Measurements from ENCODE around the gene PTPRM. TPM values are rescaled to one million over a fixed set of nuclear protein-coding genes. Genes with fewer than 3 reads are reported as not detected.

Gene PTPRM
- polyA plus RNA-seq, 1 donor (not counting 4 experiments of a cell fraction or from before 2014, with no cell fraction given): 54.5 TPM

GRCh38 chr18:7850446-7850845 lies 283.3 kb downstream of the PTPRM start:
- FAIRE-seq: no peak
- no peaks in the 10 kb centered on the region for H3K4me1 ChIP-seq (ENCODE audit: control insufficient read depth, extremely low read depth, insufficient read depth, low read length)

DNA sequence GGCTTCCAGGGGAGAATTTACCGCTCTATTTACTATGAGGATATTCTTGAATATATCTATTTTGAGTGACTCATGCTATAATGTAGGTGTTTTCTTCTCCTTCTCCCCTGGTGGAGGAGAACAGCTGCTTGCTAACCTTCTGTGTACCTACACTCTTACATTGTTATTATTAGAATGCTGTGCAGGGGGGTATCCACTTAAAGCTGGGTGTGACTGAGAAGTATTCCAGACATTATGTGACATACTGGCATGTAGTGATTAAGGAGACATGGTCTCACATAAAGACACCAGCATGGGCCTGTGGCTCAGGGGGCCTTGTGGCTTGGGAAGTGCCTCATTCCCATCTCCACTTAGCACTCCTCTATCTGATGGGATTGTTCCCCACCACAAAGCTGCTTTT lies 287.9 kb downstream of the PTPRM start:
- H3K4me2 ChIP-seq (ENCODE audit: control insufficient read depth, extremely low read depth, insufficient read depth, low read depth, low read length): no peak overlapping the region
- no peak for TF ChIP-seq CTCF (optimal IDR thresholded peaks at IDR 0.05 in 1 of 3, IDR thresholded peaks at IDR 0.05 in 1 of 3, conservative IDR thresholded peaks at IDR 0.05 in 1 of 3; ENCODE audit: extremely low read depth in 1 of 3, insufficient read depth in 2 of 3, low read length in 3 of 3)
- TF ChIP-seq EZH2 (IDR thresholded peaks at IDR 0.05; ENCODE audit: low read length): no peak

More at GRCh38 chr18:7850446-7850845, 283.3 kb downstream of the PTPRM start:
- H3K9me3 ChIP-seq (ENCODE audit: control insufficient read depth, low read depth, low read length): no peaks in the 10 kb centered on the region
- no peak overlapping the region for H3K9ac ChIP-seq (ENCODE audit: control insufficient read depth, extremely low read depth, insufficient read depth, low read length)
- DNase-seq (ENCODE audit: low read depth, low spot score): no peak
- no peaks in the 10 kb centered on the region for H3K27me3 ChIP-seq (ENCODE audit: control insufficient read depth, extremely low read depth, insufficient read depth, low read length)
- H3K36me3 ChIP-seq (ENCODE audit: control insufficient read depth in 2 of 2, extremely low read depth in 1 of 2, insufficient read depth in 2 of 2, low read length in 2 of 2): no peaks in the 10 kb centered on the region
- no peak overlapping the region for H3K4me2 ChIP-seq (ENCODE audit: control insufficient read depth, extremely low read depth, insufficient read depth, low read depth, low read length)
- H3K4me3 ChIP-seq (ENCODE audit: control insufficient read depth in 2 of 3, extremely low read depth in 1 of 3, insufficient read depth in 2 of 3, low read depth in 1 of 3, low read length in 3 of 3): no peak overlapping the region
- dilution Hi-C loops (cut with MboI; ENCODE audit: extremely low pct_ligation_motif_present, low sequenced_read_pairs): no loop called here
- no peaks in the 10 kb centered on the region for H3K9me1 ChIP-seq (ENCODE audit: control insufficient read depth, extremely low read depth, insufficient read depth, low read length)
- no peak overlapping the region for H2AFZ ChIP-seq (ENCODE audit: control insufficient read depth, low read length)
- TF ChIP-seq EZH2 (IDR thresholded peaks at IDR 0.05; ENCODE audit: low read length): no peak
- no peak for TF ChIP-seq CTCF (optimal IDR thresholded peaks at IDR 0.05 in 1 of 3, IDR thresholded peaks at IDR 0.05 in 1 of 3, conservative IDR thresholded peaks at IDR 0.05 in 1 of 3; ENCODE audit: extremely low read depth in 1 of 3, insufficient read depth in 2 of 3, low read length in 3 of 3)
- H3K79me2 ChIP-seq (ENCODE audit: control insufficient read depth, insufficient read depth, low read length): no peaks in the 10 kb centered on the region
- no peaks in the 10 kb centered on the region for H4K20me1 ChIP-seq (ENCODE audit: control insufficient read depth, extremely low read depth, insufficient read depth, low read length)
- H3K27ac ChIP-seq (ENCODE audit: control insufficient read depth, insufficient read depth, low read length): no peak overlapping the region

More for the DNA sequence above, 287.9 kb downstream of the PTPRM start:
- Histone ChIP-seq H3K36me3 (ENCODE audit: control insufficient read depth in 2 of 2, extremely low read depth in 1 of 2, insufficient read depth in 2 of 2, low read length in 2 of 2) (no peaks in the 10 kb centered on the region), H2AFZ (ENCODE audit: control insufficient read depth, low read length) (no peak overlapping the region), H3K4me3 (ENCODE audit: control insufficient read depth in 2 of 3, extremely low read depth in 1 of 3, insufficient read depth in 2 of 3, low read depth in 1 of 3, low read length in 3 of 3) (no peak overlapping the region), H3K79me2 (ENCODE audit: control insufficient read depth, insufficient read depth, low read length) (no peaks in the 10 kb centered on the region), H4K20me1 (ENCODE audit: control insufficient read depth, extremely low read depth, insufficient read depth, low read length) (no peaks in the 10 kb centered on the region), H3K27ac (ENCODE audit: control insufficient read depth, insufficient read depth, low read length) (no peak overlapping the region), H3K9ac (ENCODE audit: control insufficient read depth, extremely low read depth, insufficient read depth, low read length) (no peak overlapping the region), H3K27me3 (ENCODE audit: control insufficient read depth, extremely low read depth, insufficient read depth, low read length) (no peaks in the 10 kb centered on the region), H3K9me1 (ENCODE audit: control insufficient read depth, extremely low read depth, insufficient read depth, low read length) (no peaks in the 10 kb centered on the region), H3K9me3 (ENCODE audit: control insufficient read depth, low read depth, low read length) (no peaks in the 10 kb centered on the region), H3K4me1 (ENCODE audit: control insufficient read depth, extremely low read depth, insufficient read depth, low read length) (peaks cover 15% of the 10 kb centered on the region)
- DNase-seq (ENCODE audit: low read depth, low spot score): no peak
- FAIRE-seq: no peak
- dilution Hi-C loops (cut with MboI; ENCODE audit: extremely low pct_ligation_motif_present, low sequenced_read_pairs): no loop called here
